Fibroblast of skin of right biceps (primary cell): ENCODE data around the gene LRP1B.

ENCODE experiments used
- DNase-seq: peaks from one replicate; pipeline ENCODE4 v3.0.0-alpha.2; 2013

The LRP1B gene

GRCh38 chr2:141392517-141393213 lies 738.2 kb downstream of the LRP1B start:
- peak; percentile 92 for DNase-seq

DNA sequence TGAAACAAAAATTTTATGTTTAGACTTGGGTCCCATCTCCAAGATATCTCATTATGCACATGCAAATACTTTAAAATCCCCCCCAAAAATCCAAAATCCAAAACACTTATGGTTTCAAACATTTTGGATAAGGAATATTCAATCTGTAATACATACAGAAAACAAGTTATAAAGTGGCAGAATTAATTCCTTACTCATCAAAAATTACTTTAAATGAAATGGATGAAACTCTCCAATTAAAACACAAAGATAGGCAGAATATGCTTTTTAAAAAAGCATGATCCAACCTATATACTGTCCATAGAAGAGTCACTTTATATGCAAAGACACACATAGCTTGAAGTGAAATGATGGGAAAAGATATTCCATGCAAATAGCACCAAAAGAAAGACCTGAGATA lies 744.6 kb downstream of the LRP1B start:
- no peak for DNase-seq

DNA sequence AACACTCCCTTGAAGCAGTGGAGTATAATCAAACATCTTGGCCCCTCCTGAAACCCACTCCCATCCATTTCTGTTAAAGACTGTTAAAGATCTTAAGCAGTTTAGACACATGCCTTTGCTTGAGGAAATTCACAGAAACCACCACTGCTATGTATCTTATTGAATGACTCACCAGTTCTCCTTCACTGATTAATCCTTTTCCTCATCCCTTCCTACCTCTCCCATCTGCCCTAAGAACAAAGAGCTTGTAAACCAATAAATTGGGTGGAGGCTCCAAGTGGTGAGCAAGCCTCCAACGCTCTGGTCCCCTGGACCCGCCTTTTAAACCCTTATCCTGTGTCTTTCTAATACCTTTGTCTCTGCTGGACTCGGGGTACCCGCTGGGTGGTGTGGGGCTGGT lies 746.1 kb downstream of the LRP1B start:
- DNase-seq: peak; percentile 54

DNA sequence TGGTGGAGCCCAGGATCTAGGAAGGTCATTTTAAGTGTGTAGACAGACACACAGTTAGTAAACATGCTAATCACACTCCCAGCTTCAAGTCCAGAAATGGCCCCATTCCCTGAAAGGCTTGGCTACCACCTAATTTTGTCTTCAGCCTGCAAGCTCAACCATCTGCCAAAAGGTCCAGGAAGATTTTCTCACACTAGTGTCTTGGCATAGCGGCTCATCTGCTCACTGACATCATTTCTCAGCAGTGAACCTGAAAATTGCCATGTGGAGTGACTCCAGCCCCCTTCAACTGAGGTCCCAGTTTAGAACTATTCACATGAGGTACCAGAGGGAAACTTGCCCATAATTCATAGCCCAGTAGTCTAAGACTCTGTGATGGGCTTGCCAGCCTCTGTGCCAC lies 748.9 kb downstream of the LRP1B start:
- DNase-seq: no peak

GRCh38 chr2:141380008-141380979 lies 750.5 kb downstream of the LRP1B start:
- peak; percentile 47 for DNase-seq

GRCh38 chr2:141364821-141365220 lies 766.0 kb downstream of the LRP1B start:
- no peak for DNase-seq

GRCh38 chr2:141362311-141362710 lies 768.5 kb downstream of the LRP1B start:
- DNase-seq: no peak

DNA sequence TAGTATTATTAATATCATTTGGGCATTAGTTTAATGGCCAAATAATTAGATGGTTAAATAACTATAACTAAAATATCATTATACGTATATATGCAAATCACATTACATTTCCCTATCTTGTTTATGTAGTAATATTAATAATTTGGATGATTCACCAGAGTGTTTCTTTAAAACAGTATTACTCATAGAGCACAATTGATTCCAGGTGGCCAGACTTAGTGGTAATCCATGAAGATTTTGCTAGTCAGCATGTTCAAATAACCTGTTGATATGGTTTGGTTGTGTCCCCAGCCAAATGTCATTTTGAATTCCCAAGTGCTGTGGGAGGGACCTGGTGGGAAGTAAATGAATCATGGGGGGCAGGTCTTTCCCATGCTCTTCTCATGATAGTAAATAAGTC lies 782.3 kb downstream of the LRP1B start:
- DNase-seq: peak; percentile 61

DNA sequence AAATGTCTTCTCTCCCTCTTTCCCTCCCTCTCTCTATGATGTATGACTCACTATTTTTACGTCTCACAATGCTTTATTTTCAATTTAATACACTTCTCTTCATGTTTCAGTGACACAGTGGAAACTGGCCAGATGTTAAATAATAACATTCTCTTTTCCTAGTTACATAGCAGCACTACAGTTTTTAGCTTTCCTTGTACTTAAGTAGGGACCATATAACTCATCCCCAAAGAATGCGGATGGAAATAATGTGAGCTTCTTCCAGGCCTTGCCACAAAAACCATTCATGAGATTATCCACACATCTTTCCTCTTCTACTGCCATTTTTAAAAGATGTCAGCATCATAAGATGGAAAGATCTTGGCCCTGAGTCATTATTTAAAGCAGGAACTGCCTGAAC lies 789.4 kb downstream of the LRP1B start:
- peak; percentile 98 for DNase-seq

DNA sequence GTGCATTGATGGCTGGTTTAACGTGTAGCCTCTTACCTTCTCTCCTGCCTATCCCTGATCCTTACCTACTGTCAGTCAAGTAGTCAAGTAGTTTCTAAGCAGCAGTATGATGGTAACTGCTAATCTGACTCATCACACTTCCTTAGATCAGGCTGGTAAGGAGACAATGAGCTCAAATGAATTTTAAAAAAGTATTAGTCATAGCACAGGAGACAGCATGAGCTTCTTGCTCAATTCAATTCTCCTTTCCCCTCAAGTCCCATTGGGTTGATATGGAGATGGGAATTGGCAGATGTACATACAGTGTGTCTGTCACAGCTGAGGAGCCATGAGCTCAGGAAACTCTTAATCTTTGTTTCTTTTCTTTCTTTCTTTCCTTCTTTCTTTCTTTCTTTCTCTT lies 799.7 kb downstream of the LRP1B start:
- DNase-seq: peak; percentile 92

DNA sequence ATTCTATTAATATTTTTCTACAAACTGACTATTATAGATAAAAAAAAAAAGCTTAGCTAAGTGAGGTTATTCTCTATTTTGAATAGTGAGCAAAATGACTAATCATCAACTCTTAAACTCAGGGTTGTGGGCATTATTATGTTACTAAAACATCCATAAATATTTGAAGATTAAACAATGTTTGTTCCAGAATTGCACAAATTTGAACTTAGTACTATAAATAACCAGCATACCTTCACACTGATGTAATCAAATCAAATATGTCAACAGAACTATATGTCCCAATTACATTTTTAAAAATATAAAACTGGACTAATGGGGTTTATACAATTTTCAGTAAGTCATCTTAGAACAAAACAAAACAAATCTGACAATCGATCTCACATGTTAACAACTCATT lies 800.9 kb downstream of the LRP1B start:
- peak; percentile 80 for DNase-seq

DNA sequence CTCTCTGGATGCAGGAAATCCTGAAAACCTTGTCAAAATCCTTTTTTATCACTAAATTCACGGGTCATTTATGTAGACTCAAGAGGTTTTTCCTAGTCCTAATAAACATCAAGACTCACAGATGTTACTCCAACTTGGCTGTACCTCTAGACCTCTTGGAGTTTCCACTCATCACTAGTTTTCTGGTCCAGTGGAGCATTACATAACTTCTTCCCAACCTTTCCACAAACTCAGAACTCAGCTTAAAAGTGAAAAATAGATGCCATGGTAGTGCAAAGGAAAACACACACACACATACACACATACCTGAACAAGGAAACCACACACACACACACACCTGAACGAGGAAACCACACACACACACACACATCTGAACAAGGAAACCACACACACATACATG lies 807.2 kb downstream of the LRP1B start:
- DNase-seq: no peak

DNA sequence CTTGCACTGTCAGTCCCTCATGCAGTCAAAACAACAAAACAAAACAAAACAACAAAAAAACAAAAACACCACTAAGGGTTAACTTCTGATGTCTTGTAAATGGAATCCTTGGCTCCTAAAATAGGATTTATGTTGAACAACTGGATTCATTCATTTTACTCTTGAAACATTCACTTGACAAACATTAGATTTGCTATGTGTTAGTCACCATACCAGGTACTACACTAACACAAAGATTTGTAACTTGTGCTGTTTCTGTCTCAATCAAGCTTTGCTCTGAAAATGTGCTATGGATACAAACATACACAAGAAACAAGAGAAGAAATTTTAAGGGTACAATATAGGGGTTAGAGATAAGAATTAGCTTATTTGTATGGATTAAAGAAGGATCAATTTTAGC lies 812.8 kb downstream of the LRP1B start:
- peak; percentile 3 for DNase-seq

- DNase-seq: peak; percentile 20
These were observed 814.2 kb downstream of the LRP1B start for GRCh38 chr2:141316606-141317005.

DNA sequence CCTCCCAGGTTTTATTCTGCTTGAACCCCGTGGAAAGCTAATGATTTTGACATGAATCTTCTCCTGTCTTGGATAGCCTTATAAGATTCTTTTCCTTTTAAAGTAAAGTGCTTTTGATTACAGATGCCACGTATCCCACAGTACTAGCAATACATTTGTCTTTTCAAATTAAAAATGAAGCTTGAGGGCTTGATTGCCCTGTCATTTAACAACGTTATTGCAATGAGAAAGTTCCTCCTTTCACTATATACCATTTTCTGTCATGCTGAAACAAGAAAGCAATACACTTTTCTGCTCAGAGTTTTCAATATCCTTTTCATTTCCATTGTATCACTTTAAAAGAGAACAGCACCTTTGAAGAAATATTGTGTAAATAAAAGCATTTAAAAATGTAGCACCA lies 814.7 kb downstream of the LRP1B start:
- no peak for DNase-seq

GRCh38 chr2:141313972-141314371 lies 816.8 kb downstream of the LRP1B start:
- no peak for DNase-seq

GRCh38 chr2:141311430-141311829 lies 819.4 kb downstream of the LRP1B start:
- no peak for DNase-seq

DNA sequence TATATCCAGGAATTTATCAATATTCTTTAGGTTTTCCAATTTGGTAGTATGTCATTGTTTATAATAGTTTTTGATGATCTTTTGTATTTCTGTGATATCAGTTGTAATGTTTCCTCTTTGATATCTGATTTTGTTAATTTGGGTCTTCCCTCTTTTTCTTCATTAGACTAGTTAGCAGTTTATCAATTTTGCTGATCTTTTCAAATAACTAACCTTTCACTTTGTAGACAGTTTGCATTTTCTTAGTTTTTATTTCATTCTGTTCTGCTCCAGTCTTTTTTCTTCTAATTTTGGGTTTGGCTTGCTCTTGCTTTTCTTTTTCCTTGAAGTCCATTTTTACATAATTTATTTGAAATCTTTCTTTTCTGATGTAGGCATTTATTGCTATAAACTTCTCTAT lies 824.4 kb downstream of the LRP1B start:
- DNase-seq: no peak

GRCh38 chr2:141301551-141301950 lies 829.3 kb downstream of the LRP1B start:
- no peak for DNase-seq

DNA sequence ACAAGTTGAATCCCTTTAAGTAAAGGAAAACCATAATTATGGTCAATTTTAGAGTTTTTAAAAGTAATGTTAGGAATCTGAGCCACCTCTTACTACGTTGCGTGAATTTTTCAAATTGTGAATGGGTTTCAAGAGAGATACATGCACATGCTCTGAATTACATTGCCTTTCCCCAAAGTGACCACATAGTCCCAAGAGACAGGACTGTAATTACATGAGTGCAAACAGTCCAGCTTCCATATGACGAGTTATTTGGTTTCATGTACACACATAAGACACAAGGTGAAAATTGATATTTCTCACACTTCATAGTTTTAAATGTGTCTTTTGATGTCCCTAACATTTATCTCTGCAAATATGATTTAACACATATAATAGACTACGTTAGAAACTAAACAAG lies 850.8 kb downstream of the LRP1B start:
- DNase-seq: peak; percentile 3

DNA sequence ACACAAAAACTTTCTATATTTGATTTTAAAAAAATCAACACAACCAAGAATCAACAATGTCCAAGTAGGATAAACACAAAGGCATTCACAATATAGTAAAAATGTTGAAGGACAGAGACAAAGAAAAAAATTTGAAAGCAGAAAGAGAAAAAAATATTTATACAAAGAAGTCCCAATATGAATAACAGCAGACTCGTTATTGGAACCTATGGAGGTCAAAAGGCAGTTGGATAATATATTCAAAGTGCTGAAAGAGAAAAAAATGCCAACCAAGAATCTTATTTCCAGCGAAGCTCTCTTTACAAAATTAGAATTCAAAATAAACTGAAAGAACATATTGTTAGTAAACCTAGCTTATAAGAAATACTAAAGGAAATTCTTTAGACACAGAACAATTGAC lies 859.5 kb downstream of the LRP1B start:
- no peak for DNase-seq

DNA sequence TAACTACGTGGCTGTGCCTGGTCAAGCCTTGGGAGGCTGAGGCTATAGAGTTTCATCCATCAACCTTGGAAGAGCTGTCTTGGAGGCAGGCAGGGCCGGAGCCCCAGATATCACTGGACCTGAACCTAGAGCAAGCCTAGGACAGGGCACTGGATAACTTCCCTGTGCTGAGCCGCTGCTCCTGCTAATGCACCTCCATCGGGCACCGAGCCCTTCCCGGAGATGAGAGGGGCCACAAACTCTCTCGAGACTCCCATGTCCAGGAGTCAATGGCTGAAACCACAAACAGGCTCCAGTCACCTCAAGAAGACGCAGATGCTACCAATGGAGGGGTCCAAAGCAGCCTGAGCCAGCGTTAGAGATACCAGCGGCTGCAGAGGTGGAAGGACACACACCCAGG lies 866.0 kb downstream of the LRP1B start:
- DNase-seq: no peak

DNA sequence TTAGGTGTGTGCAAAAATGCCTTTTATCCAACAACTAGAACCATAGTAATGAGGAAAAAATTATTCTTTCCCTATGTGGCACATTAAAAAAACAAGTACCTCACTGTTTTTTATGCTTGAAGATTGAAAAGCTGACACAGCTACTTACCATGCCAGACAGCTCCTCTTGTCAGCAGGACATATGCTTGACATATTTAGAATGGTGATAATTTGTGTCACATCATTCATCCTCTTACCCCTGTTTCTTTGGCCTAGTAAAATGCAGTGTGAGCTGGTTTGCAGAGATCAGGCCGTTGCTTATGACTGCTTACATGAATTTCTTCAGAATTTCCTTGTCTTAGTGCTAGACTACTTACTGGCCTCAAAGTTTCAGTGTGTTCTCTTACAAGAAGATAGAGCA lies 869.9 kb downstream of the LRP1B start:
- DNase-seq: no peak

DNA sequence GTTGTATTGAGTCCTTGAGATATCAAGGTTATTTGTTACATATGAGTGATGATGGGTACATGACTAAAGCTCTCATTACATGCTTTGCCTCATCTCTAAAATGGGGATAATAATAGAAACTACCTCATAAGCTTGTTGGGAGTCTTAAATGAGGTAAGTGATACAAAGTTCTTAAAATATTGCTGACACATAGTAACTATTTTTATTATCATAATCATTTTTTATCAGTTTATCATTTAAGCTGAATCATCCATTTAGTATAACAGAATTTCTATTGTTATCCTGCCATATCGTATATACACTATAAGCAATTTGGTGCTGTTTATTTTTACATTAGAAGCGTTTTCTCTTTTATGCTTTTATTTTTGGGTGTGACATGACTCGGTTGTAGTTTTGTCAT lies 871.1 kb downstream of the LRP1B start:
- no peak for DNase-seq
